SK-N-SH (cell line): ENCODE data around the gene ADAMTS10. TPM values are rescaled to one million over a fixed set of nuclear protein-coding genes. Genes with fewer than 3 reads are reported as not detected.

Source experiments
- CTCF ChIA-PET: fragments of 300-600, 350-600 bp; formaldehyde crosslinking; extraction: SDS; loops from one replicate; lab custom pipeline; 2021; lab: Yijun Ruan, JAX
- POLR2A ChIA-PET: fragments of 350-600 bp; sonication (Branson Sonifier 250); formaldehyde crosslinking; extraction: SDS; loops from one replicate; lab custom pipeline; 2020; ENCODE audit warnings: antibody characterized with exemption, inconsistent platforms; lab: Yijun Ruan, JAX
- DNase-seq: peaks from one replicate; pipeline ENCODE4 v3.0.0; 2012
- H2AFZ ChIP-seq: fragments of 200-600 bp; sonication (generic); 2 replicates; pipeline ENCODE4 v1.8.1; 2016; ENCODE audit warnings: antibody characterized with exemption, mild to moderate bottlenecking, low read depth
- H3F3A ChIP-seq: fragments of 200-600 bp; sonication (generic); replicated peaks from 2 replicates; pipeline ENCODE3; 2016; ENCODE audit warnings: antibody characterized with exemption, mild to moderate bottlenecking; ENCODE audit not compliant: insufficient read depth
- H3K27ac ChIP-seq, 2 experiments: fragments of 200-500 bp in 1 of 2; fragments of 200-600 bp in 1 of 2; sonication (Bioruptor generic) in 1 of 2; sonication (generic), shearing (Covaris generic) in 1 of 2; 2 replicates each; pipeline versions ENCODE4 v1.5.1 to v1.6.1; 2014 to 2016; ENCODE audit warnings: low read depth in 2 of 2, inconsistent platforms in 1 of 2, low read length in 1 of 2, mild to moderate bottlenecking in 1 of 2, mixed read lengths in 1 of 2
- H3K27me3 ChIP-seq: fragments of 200-600 bp; sonication (generic), shearing (Covaris generic); 2 replicates; pipeline ENCODE4 v1.6.1; 2016; ENCODE audit warnings: mixed run types; ENCODE audit not compliant: insufficient read depth
- H3K36me3 ChIP-seq, 2 experiments: fragments of 200-500 bp in 1 of 2; fragments of 200-600 bp in 1 of 2; sonication (Bioruptor generic) in 1 of 2; sonication (generic) in 1 of 2; replicated peaks in 1 of 2; 2 replicates each; pipeline versions ENCODE3 to v1.5.1; 2014 to 2016; ENCODE audit warnings: low read length in 1 of 2, mild to moderate bottlenecking in 1 of 2; ENCODE audit not compliant: insufficient read depth in 2 of 2, control insufficient read depth in 1 of 2
- H3K4me1 ChIP-seq, 2 experiments: fragments of 200-500 bp in 1 of 2; fragments of 200-600 bp in 1 of 2; sonication (Bioruptor generic) in 1 of 2; sonication (generic), shearing (Covaris generic) in 1 of 2; 2 replicates each; pipeline versions ENCODE4 v1.5.1 to v1.6.1; 2014 to 2016; ENCODE audit warnings: low read depth in 1 of 2, low read length in 1 of 2, mixed run types in 1 of 2; ENCODE audit not compliant: insufficient read depth in 2 of 2, control insufficient read depth in 1 of 2
- H3K4me2 ChIP-seq: fragments of 200-600 bp; sonication (generic), shearing (Covaris generic); 2 replicates; pipeline ENCODE4 v1.6.1; 2017; ENCODE audit warnings: mixed run types
- H3K4me3 ChIP-seq, 2 experiments: fragments of 200-500 bp in 1 of 2; fragments of 200-600 bp in 1 of 2; sonication (Bioruptor generic) in 1 of 2; sonication (generic), shearing (Covaris generic) in 1 of 2; 2 replicates each; pipeline versions ENCODE4 v1.5.1 to v1.8.1; 2014 to 2016; ENCODE audit warnings: low read depth in 2 of 2, inconsistent platforms in 1 of 2, low read length in 1 of 2, mild to moderate bottlenecking in 1 of 2, mixed read lengths in 1 of 2, moderate library complexity in 1 of 2
- H3K79me2 ChIP-seq: fragments of 200-600 bp; sonication (generic); 2 replicates; pipeline ENCODE4 v1.8.1; 2017; ENCODE audit warnings: mild to moderate bottlenecking; ENCODE audit not compliant: insufficient read depth
- H3K9ac ChIP-seq: fragments of 200-600 bp; sonication (generic); 2 replicates; pipeline ENCODE4 v1.6.1; 2017; ENCODE audit warnings: mixed run types
- H3K9me2 ChIP-seq: fragments of 200-600 bp; sonication (generic); 2 replicates; pipeline ENCODE4 v1.6.1; 2017; ENCODE audit warnings: mixed run types
- H3K9me3 ChIP-seq: fragments of 200-600 bp; sonication (generic); 2 replicates; pipeline ENCODE4 v1.6.1; 2017; ENCODE audit warnings: mixed run types, mild to moderate bottlenecking, moderate library complexity
- H4K20me1 ChIP-seq: fragments of 200-600 bp; sonication (generic); 2 replicates; pipeline ENCODE4 v1.6.1; 2017; ENCODE audit warnings: mild to moderate bottlenecking, mixed run types; ENCODE audit not compliant: insufficient read depth
- EP300 ChIP-seq, 2 experiments: IDR thresholded peaks; 2 replicates each; pipeline versions ENCODE4 v1.4.0 to v1.6.1; 2012; ENCODE audit warnings: borderline replicate concordance in 1 of 2, low read depth in 1 of 2, low read length in 1 of 2
- EZH2phosphoT487 ChIP-seq: fragments of 200-600 bp; sonication (generic); IDR thresholded peaks from 2 replicates; pipeline ENCODE4 v1.6.1; 2017; ENCODE audit warnings: low read depth, mixed run types, mild to moderate bottlenecking, antibody characterized with exemption, moderate library complexity, borderline replicate concordance
- FOXJ3 ChIP-seq: sonication (generic); formaldehyde crosslinking; IDR thresholded peaks from 2 replicates; pipeline ENCODE4 v1.5.1; 2020; ENCODE audit warnings: mild to moderate bottlenecking, missing genetic modification reagents
- FOXM1 ChIP-seq: IDR thresholded peaks from 2 replicates; pipeline ENCODE4 v1.4.0; 2012; ENCODE audit warnings: low read depth, mild to moderate bottlenecking
- GABPA ChIP-seq: IDR thresholded peaks from 2 replicates; pipeline ENCODE4 v1.4.0; 2012; ENCODE audit warnings: low read depth, mild to moderate bottlenecking
- JUND ChIP-seq: IDR thresholded peaks from 2 replicates; pipeline ENCODE4 v1.4.0; 2012
- MEF2A ChIP-seq: IDR thresholded peaks from 2 replicates; pipeline ENCODE4 v1.4.0; 2012; ENCODE audit warnings: low read depth, borderline replicate concordance
- NFIC ChIP-seq: IDR thresholded peaks from 2 replicates; pipeline ENCODE4 v1.4.0; 2012; ENCODE audit warnings: borderline replicate concordance
- NRF1 ChIP-seq: IDR thresholded peaks from 2 replicates; pipeline ENCODE4 v1.6.1; 2012; ENCODE audit warnings: low read depth, mild to moderate bottlenecking, low read length
- POLR2AphosphoS5 ChIP-seq: IDR thresholded peaks from 2 replicates; pipeline ENCODE4 v1.6.1; 2012; ENCODE audit warnings: low read depth, low read length
- RFX5 ChIP-seq: IDR thresholded peaks from 2 replicates; pipeline ENCODE4 v1.6.1; 2012; ENCODE audit warnings: mild to moderate bottlenecking, improper control_type of control experiment, low read length
- RXRA ChIP-seq: IDR thresholded peaks from 2 replicates; pipeline ENCODE4 v1.4.0; 2012; ENCODE audit warnings: low read depth, mild to moderate bottlenecking, borderline replicate concordance
- SIN3A ChIP-seq: IDR thresholded peaks from 2 replicates; pipeline ENCODE4 v1.6.1; 2012; ENCODE audit warnings: low read depth, mild to moderate bottlenecking, low read length, moderate library complexity, borderline replicate concordance
- TAF1 ChIP-seq: IDR thresholded peaks from 2 replicates; pipeline ENCODE4 v1.6.1; 2012; ENCODE audit warnings: low read depth, mild to moderate bottlenecking, low read length, moderate library complexity, borderline replicate concordance
- TEAD4 ChIP-seq: IDR thresholded peaks from 2 replicates; pipeline ENCODE4 v1.4.0; 2012; ENCODE audit warnings: mild to moderate bottlenecking, borderline replicate concordance; ENCODE audit not compliant: insufficient read depth
- WGBS: methylation state at CpG from one replicate; pipeline ENCODE4 v1.1.6; 2017; ENCODE audit warnings: low lambda C conversion rate; 5-methylcytosine and 5-hydroxymethylcytosine counted together
- polyA plus RNA-seq, 3 experiments: library from polyadenylated mRNA; depleted of rRNA; stranded (reverse); fragments of >200 nt; gene quantifications; 2 replicates each; pipeline ENCODE4 v1.2.3, GENCODE V29; 2012
- TF ChIP-seq, protein P1 (sequence below): IDR thresholded peaks from 2 replicates; pipeline ENCODE4 v1.4.0; 2012; ENCODE audit warnings: low read depth, borderline replicate concordance
- TF ChIP-seq, protein P2 (sequence below): IDR thresholded peaks from 2 replicates; pipeline ENCODE4 v1.6.1; 2012; ENCODE audit warnings: mild to moderate bottlenecking, low read depth, low read length, moderate library complexity

Gene ADAMTS10
- polyA plus RNA-seq, 1 of the 3 experiments (the other 2 are of a cell fraction) = 3.6 TPM

DNA sequence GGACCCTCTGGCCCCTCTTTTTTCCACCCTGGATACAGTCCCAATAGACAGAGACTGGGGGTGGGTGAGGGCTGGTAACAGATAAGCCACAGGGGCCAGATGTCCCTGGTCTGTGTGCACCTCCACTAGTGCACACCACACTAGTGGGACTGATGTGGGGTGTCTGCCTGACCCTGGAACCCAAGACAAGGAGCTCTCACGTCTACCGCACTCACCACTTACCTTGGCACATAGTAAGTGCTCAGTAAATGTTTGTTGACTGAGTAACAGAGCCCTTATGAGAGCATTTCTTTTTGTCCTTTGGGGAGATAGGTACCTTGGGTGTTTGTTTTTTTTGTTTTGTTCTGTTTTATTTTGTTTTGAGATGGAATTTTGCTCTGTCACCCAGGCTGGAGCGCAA is 73.4 kb downstream of the ADAMTS10 start:
- Histone ChIP-seq H3K27me3 (no peaks in the 10 kb centered on the region; the same call in 1 of the 2 replicates), H3K36me3 (no peaks in the 10 kb centered on the region), H2AFZ (no peak overlapping the region), H3K79me2 (no peaks in the 10 kb centered on the region), H3K9me2 (no peaks in the 10 kb centered on the region), H3K27ac (no peak overlapping the region), H3K4me1 (no peaks in the 10 kb centered on the region), H4K20me1 (no peaks in the 10 kb centered on the region), H3K9ac (no peak overlapping the region), H3K4me3 (no peak overlapping the region), H3K4me2 (no peak overlapping the region), H3K9me3 (no peaks in the 10 kb centered on the region), H3F3A (peaks cover 9% of the 10 kb centered on the region)
- DNase-seq = no peak
- WGBS = 89% methylated on average over 3 of the region's 3 CpGs
- ChIA-PET CTCF (no interaction called here), POLR2A (interaction anchor here (1.2 kb wide), 1 partner anchor 11 kb away, joined by 4 read pairs; no protein-coding TSS in a partner anchor)
- TF ChIP-seq TEAD4 (no peak), EP300 (IDR thresholded peaks at IDR 0.05; ENCODE audit: borderline replicate concordance in 1 of 2, low read depth in 1 of 2, low read length in 1 of 2) (no peak), FOXJ3 (CRISPR knock-in tag) (no peak), NRF1 (no peak), FOXM1 (no peak), RFX5 (no peak), SIN3A (no peak), MEF2A (no peak), POLR2AphosphoS5 (no peak), TAF1 (no peak), GABPA (no peak), RXRA (no peak), JUND (no peak)
- TF ChIP-seq, protein P1, sequence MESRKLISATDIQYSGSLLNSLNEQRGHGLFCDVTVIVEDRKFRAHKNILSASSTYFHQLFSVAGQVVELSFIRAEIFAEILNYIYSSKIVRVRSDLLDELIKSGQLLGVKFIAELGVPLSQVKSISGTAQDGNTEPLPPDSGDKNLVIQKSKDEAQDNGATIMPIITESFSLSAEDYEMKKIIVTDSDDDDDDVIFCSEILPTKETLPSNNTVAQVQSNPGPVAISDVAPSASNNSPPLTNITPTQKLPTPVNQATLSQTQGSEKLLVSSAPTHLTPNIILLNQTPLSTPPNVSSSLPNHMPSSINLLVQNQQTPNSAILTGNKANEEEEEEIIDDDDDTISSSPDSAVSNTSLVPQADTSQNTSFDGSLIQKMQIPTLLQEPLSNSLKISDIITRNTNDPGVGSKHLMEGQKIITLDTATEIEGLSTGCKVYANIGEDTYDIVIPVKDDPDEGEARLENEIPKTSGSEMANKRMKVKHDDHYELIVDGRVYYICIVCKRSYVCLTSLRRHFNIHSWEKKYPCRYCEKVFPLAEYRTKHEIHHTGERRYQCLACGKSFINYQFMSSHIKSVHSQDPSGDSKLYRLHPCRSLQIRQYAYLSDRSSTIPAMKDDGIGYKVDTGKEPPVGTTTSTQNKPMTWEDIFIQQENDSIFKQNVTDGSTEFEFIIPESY = no peak

DNA sequence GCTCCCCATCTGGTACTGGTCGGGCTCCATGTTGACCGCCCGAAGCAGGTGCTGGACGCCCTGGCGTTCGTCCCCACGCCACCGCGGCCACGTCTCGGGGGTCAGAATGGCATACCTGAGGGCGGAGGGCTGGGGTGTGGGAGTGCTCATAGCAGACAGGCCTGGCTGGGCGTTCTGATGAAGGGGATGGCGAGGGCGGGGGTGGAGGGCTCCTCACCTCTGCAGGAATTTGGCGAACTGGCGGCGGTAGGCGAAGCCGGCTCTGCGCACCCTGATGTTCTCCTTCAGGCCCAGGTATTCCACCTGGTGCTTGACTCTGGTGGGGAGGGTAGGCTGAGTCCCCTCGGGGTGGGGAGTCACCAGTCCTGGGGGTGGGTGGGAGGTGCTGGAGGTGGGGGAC is 74.2 kb downstream of the ADAMTS10 start:
- peaks cover 9% of the 10 kb centered on the region for H3F3A ChIP-seq
- no peak for DNase-seq
- ChIA-PET CTCF (no interaction called here), POLR2A (no interaction called here)
- H3K27ac ChIP-seq = no peak overlapping the region
- H3K9me2 ChIP-seq = no peaks in the 10 kb centered on the region
- no peaks in the 10 kb centered on the region for H3K4me1 ChIP-seq
- 9% methylated on average over 12 of the region's 22 CpGs for WGBS
- H3K36me3 ChIP-seq = no peaks in the 10 kb centered on the region
- no peak overlapping the region for H2AFZ ChIP-seq
- H3K9ac ChIP-seq = no peak overlapping the region
- no peak overlapping the region for H3K4me3 ChIP-seq
- H3K4me2 ChIP-seq = no peak overlapping the region
- H3K79me2 ChIP-seq = no peaks in the 10 kb centered on the region
- no peaks in the 10 kb centered on the region for H4K20me1 ChIP-seq
- H3K27me3 ChIP-seq = no peaks in the 10 kb centered on the region; the same call in 1 of the 2 replicates
- no peaks in the 10 kb centered on the region for H3K9me3 ChIP-seq
- TF ChIP-seq EZH2phosphoT487 = no peak
- no peak for TF ChIP-seq FOXJ3 (CRISPR knock-in tag)
- TF ChIP-seq NFIC = no peak
- TF ChIP-seq, protein P2, sequence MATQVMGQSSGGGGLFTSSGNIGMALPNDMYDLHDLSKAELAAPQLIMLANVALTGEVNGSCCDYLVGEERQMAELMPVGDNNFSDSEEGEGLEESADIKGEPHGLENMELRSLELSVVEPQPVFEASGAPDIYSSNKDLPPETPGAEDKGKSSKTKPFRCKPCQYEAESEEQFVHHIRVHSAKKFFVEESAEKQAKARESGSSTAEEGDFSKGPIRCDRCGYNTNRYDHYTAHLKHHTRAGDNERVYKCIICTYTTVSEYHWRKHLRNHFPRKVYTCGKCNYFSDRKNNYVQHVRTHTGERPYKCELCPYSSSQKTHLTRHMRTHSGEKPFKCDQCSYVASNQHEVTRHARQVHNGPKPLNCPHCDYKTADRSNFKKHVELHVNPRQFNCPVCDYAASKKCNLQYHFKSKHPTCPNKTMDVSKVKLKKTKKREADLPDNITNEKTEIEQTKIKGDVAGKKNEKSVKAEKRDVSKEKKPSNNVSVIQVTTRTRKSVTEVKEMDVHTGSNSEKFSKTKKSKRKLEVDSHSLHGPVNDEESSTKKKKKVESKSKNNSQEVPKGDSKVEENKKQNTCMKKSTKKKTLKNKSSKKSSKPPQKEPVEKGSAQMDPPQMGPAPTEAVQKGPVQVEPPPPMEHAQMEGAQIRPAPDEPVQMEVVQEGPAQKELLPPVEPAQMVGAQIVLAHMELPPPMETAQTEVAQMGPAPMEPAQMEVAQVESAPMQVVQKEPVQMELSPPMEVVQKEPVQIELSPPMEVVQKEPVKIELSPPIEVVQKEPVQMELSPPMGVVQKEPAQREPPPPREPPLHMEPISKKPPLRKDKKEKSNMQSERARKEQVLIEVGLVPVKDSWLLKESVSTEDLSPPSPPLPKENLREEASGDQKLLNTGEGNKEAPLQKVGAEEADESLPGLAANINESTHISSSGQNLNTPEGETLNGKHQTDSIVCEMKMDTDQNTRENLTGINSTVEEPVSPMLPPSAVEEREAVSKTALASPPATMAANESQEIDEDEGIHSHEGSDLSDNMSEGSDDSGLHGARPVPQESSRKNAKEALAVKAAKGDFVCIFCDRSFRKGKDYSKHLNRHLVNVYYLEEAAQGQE = no peak
